ENCODE results near the gene TCEAL3. TPM values are rescaled to one million over a fixed set of nuclear protein-coding genes. Genes with fewer than 3 reads are reported as not detected.

TCEAL3 gene
- polyA plus RNA-seq, 1 donor from 2014 or later = 42.5 TPM

DNA sequence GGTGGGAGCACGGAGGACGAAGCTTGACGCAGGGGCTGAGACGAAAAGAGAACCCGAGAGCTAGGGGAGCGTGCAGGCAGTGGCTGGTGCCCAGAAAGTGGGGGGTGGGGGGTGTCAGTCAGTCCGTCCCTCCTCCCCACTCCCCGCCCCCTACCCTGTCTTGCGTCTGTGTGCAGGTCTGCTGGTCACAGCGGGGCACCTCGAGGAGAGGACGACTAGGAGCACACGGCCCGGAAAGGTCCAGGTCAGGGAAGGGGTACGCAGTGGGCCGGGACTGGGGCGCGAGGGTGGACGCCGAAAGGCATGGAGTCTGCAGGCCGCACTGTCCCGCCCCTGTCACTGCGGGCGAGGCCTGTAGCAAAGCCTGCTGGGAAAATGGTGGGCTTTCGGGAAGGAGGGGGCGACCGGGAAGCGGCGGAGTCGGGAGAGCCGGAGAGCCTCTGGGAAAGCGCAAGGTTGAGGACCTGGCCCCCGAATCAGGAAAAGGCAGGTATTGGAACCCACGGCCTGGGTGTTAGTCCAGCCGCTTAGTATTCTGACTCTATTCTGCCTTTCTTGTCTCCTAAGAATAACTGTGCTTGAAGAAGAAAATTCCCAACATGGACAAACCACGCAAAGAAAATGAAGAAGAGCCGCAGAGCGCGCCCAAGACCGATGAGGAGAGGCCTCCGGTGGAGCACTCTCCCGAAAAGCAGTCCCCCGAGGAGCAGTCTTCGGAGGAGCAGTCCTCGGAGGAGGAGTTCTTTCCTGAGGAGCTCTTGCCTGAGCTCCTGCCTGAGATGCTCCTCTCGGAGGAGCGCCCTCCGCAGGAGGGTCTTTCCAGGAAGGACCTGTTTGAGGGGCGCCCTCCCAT lies 21.8 kb downstream of the TCEAL3 start:
- H3K79me2 ChIP-seq (replicated peaks; ENCODE audit: insufficient read depth, low read length) = peaks cover 6% of the 10 kb centered on the region
- H3F3A ChIP-seq (ENCODE audit: insufficient read depth, low read length, poor library complexity, severe bottlenecking) = no peaks in the 10 kb centered on the region
- H3K27ac ChIP-seq (ENCODE audit: low read length) = peak overlapping the region; percentile 96
- peak overlapping the region; percentile 76 for H3K4me3 ChIP-seq (ENCODE audit: low read length)
- peak overlapping the region; percentile 92 for H3K9ac ChIP-seq (ENCODE audit: low read length)
- no peaks in the 10 kb centered on the region for H4K20me1 ChIP-seq (ENCODE audit: insufficient read depth)
- no peaks in the 10 kb centered on the region for H3K27me3 ChIP-seq (ENCODE audit: insufficient read depth, low read depth, low read length)
- H2AFZ ChIP-seq (ENCODE audit: low read depth, low read length) = peak overlapping the region; percentile 56
- H3K9me2 ChIP-seq (ENCODE audit: insufficient read depth, low read length) = no peaks in the 10 kb centered on the region
- H3K4me2 ChIP-seq (ENCODE audit: low read length) = peak overlapping the region; percentile 59
- no peaks in the 10 kb centered on the region for H3K36me3 ChIP-seq (ENCODE audit: insufficient read depth, low read length)
- no peaks in the 10 kb centered on the region for H3K9me3 ChIP-seq (ENCODE audit: low read length)
- TF ChIP-seq EP300 (conservative IDR thresholded peaks at IDR 0.05; ENCODE audit: poor library complexity, severe bottlenecking) = no peak
- TF ChIP-seq TAF1 (IDR thresholded peaks at IDR 0.05; ENCODE audit: low read depth) = no peak
- peak; percentile 83 for TF ChIP-seq CTCF (IDR thresholded peaks at IDR 0.05; ENCODE audit: poor library complexity, severe bottlenecking)
- TF ChIP-seq SMC3 (conservative IDR thresholded peaks at IDR 0.05; ENCODE audit: poor library complexity) = peak; percentile 64
- TF ChIP-seq, protein P1, sequence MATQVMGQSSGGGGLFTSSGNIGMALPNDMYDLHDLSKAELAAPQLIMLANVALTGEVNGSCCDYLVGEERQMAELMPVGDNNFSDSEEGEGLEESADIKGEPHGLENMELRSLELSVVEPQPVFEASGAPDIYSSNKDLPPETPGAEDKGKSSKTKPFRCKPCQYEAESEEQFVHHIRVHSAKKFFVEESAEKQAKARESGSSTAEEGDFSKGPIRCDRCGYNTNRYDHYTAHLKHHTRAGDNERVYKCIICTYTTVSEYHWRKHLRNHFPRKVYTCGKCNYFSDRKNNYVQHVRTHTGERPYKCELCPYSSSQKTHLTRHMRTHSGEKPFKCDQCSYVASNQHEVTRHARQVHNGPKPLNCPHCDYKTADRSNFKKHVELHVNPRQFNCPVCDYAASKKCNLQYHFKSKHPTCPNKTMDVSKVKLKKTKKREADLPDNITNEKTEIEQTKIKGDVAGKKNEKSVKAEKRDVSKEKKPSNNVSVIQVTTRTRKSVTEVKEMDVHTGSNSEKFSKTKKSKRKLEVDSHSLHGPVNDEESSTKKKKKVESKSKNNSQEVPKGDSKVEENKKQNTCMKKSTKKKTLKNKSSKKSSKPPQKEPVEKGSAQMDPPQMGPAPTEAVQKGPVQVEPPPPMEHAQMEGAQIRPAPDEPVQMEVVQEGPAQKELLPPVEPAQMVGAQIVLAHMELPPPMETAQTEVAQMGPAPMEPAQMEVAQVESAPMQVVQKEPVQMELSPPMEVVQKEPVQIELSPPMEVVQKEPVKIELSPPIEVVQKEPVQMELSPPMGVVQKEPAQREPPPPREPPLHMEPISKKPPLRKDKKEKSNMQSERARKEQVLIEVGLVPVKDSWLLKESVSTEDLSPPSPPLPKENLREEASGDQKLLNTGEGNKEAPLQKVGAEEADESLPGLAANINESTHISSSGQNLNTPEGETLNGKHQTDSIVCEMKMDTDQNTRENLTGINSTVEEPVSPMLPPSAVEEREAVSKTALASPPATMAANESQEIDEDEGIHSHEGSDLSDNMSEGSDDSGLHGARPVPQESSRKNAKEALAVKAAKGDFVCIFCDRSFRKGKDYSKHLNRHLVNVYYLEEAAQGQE (IDR thresholded peaks at IDR 0.05; ENCODE audit: borderline replicate concordance) = peak; percentile 80
- peak; percentile 49 for TF ChIP-seq RAD21 (conservative IDR thresholded peaks at IDR 0.05)
- TF ChIP-seq MXI1 (conservative IDR thresholded peaks at IDR 0.05; ENCODE audit: poor library complexity, severe bottlenecking) = peak; percentile 52
- TF ChIP-seq EZH2 (IDR thresholded peaks at IDR 0.05; ENCODE audit: borderline replicate concordance, insufficient read depth, low read length, poor library complexity, severe bottlenecking) = no peak
- TF ChIP-seq POLR2AphosphoS5 (IDR thresholded peaks at IDR 0.05) = peak; percentile 65

DNA sequence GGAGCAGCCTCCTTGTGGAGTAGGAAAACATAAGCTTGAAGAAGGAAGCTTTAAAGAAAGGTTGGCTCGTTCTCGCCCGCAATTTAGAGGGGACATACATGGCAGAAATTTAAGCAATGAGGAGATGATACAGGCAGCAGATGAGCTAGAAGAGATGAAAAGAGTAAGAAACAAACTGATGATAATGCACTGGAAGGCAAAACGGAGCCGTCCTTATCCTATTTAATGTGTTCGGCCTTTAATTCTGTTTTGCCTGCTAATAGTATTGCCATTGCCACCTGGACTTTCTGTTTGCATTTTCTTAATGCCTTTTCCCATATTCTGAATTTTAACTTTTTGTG lies 22.4 kb downstream of the TCEAL3 start:
- Histone ChIP-seq H3K27me3 (ENCODE audit: insufficient read depth, low read depth, low read length) (no peaks in the 10 kb centered on the region), H4K20me1 (ENCODE audit: insufficient read depth) (no peaks in the 10 kb centered on the region), H2AFZ (ENCODE audit: low read depth, low read length) (no peak overlapping the region), H3K4me2 (ENCODE audit: low read length) (peak overlapping the region; percentile 59), H3K9ac (ENCODE audit: low read length) (peak overlapping the region; percentile 92), H3K9me3 (ENCODE audit: low read length) (no peaks in the 10 kb centered on the region), H3K9me2 (ENCODE audit: insufficient read depth, low read length) (no peaks in the 10 kb centered on the region), H3K4me3 (ENCODE audit: low read length) (peak overlapping the region; percentile 76), H3K36me3 (ENCODE audit: insufficient read depth, low read length) (no peaks in the 10 kb centered on the region), H3K27ac (ENCODE audit: low read length) (peak overlapping the region; percentile 96), H3K79me2 (replicated peaks; ENCODE audit: insufficient read depth, low read length) (peaks cover 6% of the 10 kb centered on the region), H3F3A (ENCODE audit: insufficient read depth, low read length, poor library complexity, severe bottlenecking) (no peaks in the 10 kb centered on the region)
- TF ChIP-seq CTCF (IDR thresholded peaks at IDR 0.05; ENCODE audit: poor library complexity, severe bottlenecking) = peak; percentile 18
- TF ChIP-seq, protein P1 (IDR thresholded peaks at IDR 0.05; ENCODE audit: borderline replicate concordance) = no peak
